ENCODE results near the gene BAZ1A. TPM values are rescaled to one million over a fixed set of nuclear protein-coding genes. Genes with fewer than 3 reads are reported as not detected.

BAZ1A gene
- total and polyA plus RNA-seq, 4 donors, result 4.5 to 44.9 (median 13.3) TPM

DNA sequence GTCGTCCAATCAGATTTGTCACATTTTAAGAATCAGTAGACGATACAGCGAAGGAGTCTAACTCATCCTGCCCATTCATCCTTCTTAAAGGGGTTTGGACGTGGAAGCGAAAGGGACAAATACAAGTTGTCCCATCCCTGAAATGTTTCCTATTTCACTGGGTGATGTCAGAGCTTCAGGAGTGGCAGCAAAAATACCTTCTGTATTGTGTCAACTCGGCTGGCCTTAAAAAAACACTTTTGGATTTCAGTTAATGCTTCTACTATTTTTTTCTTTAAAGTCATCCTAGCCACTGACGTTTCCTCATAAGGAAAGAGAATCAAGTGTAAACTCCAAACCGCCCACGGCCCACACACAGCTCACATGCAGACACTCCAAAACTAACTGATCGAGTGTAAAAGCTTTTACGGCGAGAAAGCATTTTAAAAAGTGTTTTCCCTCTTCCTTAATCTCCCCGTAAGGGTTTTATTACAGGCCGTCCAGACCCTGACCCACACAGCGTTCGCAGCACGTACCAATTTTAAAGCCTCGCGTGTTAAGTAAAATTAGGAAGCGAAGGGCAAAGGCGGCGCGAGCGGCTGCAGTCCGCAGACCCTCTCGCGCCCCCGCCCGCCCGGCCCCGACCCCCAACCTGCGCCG lies 161.4 kb downstream of the BAZ1A start (continued):
- no peak for TF ChIP-seq CTCF (IDR thresholded peaks at IDR 0.05; ENCODE audit: low read depth, low read length, missing input control)
- TF ChIP-seq ATF3 (IDR thresholded peaks at IDR 0.05), result no peak
- TF ChIP-seq HNF4A (conservative IDR thresholded peaks at IDR 0.05), result peak; percentile 5 to 63
- TF ChIP-seq ZBTB33 (IDR thresholded peaks at IDR 0.05), result no peak
- TF ChIP-seq GABPA (IDR thresholded peaks at IDR 0.05 in 1 of 2, conservative IDR thresholded peaks at IDR 0.05 in 1 of 2), result no peak
- TF ChIP-seq HNF4G (IDR thresholded peaks at IDR 0.05), result no peak
- peak in 1 of 2 donors; percentile 31 for TF ChIP-seq RXRA (IDR thresholded peaks at IDR 0.05)
- no peak for TF ChIP-seq FOXA2 (IDR thresholded peaks at IDR 0.05)

DNA sequence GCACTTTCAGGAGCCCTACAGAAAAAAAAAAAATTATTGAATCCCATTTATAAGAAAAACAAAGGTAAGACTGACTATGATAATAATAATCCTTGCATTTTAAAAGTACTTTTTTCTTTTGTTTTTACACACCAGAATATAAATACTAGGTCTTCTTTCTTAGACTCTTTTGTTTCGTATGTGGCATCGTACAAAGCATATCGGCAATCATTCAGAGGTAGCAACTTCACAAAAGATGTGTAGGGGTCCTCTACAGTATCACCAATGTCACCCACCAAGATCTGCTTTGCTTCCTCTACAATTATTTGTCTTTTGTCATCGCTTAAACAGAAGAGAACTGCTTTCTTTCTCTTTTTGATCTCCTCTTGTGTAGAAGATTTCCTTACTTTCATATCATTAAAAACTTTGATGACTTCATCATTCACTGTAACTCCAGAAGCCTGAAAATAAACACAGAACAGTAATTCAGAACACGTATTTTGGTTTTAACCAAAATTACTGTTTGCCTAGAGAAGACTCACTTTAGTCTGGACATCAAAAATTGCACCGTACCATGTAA lies 162.0 kb downstream of the BAZ1A start:
- peak overlapping the region; percentile 97 to 98 for H3K27ac ChIP-seq (ENCODE audit: low read depth in 1 of 2, low read length in 2 of 2)
- peak overlapping the region; percentile 61 to 75 (median 69) for H3K4me3 ChIP-seq (ENCODE audit: low read depth in 1 of 3, low read length in 3 of 3)
- H3K36me3 ChIP-seq (ENCODE audit: control insufficient read depth in 4 of 4, insufficient read depth in 3 of 4, low read depth in 1 of 4, low read length in 3 of 4), result peaks cover 2 to 8% (median 5%) of the 10 kb centered on the region in 4 donors
- 51% methylated on average over 6 of the region's 6 CpGs for WGBS
- peak overlapping the region; percentile 64 to 96 for H3K9ac ChIP-seq (ENCODE audit: low read depth in 1 of 2, low read length in 2 of 2)
- H3K27me3 ChIP-seq (ENCODE audit: control insufficient read depth in 4 of 4, insufficient read depth in 4 of 4, low read length in 3 of 4), result no peaks in the 10 kb centered on the region
- no peak for DNase-seq (ENCODE audit: low spot score)
- peaks cover 2 to 31% (median 12%) of the 10 kb centered on the region in 4 donors for H3K4me1 ChIP-seq (ENCODE audit: control insufficient read depth in 4 of 4, insufficient read depth in 4 of 4, low read length in 3 of 4)
- TF ChIP-seq SP1 (IDR thresholded peaks at IDR 0.05), result no peak
- TF ChIP-seq GABPA (IDR thresholded peaks at IDR 0.05 in 1 of 2, conservative IDR thresholded peaks at IDR 0.05 in 1 of 2), result no peak
- no peak for TF ChIP-seq RAD21 (IDR thresholded peaks at IDR 0.05)
- no peak for TF ChIP-seq HNF4G (IDR thresholded peaks at IDR 0.05)
- no peak for TF ChIP-seq EGR1 (IDR thresholded peaks at IDR 0.05; ENCODE audit: low read depth in 2 of 2)
- no peak for TF ChIP-seq HNF4A (conservative IDR thresholded peaks at IDR 0.05)
- H3K9me3 ChIP-seq (ENCODE audit: control insufficient read depth in 4 of 4, low read length in 3 of 4), result no peaks in the 10 kb centered on the region

DNA sequence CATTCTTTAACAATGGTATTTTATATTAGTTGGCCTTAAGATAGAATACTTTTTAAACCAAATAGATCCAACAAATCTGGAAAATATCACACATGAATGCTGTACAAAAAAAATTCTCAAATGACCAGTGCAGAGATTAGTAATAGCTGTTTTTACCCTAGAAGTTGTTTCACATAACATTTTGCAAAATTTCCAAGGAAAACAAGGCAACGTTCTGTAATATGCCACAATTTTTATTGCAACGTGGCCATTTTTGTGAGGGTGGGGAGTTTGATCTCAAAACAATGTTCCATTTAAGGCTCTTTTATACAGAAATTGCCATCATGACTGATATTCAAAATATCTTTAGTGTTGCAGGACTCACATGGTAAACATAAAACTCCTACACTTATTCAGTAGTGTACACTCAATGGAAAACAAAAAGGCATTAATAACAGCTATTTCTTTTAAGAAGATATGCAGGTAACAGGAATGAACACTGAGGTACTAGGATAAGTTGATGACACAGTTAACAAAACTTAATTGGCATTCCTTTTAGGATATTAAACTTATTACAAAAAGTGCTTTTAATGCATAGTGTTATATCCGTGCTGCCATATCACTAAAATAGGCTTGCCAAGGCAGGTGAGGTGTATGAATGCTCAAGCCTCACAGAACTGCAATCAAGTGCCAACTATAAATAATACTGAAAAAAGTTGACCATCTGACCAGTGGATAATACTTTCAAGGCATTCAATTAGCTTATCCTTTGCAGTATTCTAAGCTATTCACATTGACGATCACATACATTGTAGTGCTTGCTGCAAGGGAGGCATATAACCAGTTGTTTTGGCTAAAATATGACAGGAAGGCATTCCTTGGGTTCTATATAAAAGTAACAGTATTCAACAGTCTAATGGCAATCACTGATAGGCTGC lies 163.1 kb downstream of the BAZ1A start:
- TF ChIP-seq SP1 (IDR thresholded peaks at IDR 0.05) (no peak), NR2F2 (IDR thresholded peaks at IDR 0.05) (no peak)
- TF ChIP-seq, protein P1, sequence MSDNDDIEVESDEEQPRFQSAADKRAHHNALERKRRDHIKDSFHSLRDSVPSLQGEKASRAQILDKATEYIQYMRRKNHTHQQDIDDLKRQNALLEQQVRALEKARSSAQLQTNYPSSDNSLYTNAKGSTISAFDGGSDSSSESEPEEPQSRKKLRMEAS (IDR thresholded peaks at IDR 0.05), result no peak
- WGBS, result 84% methylated on average over 4 of the region's 4 CpGs
- Histone ChIP-seq H3K4me3 (ENCODE audit: low read depth in 1 of 3, low read length in 3 of 3) (no peak overlapping the region), H3K4me1 (ENCODE audit: control insufficient read depth in 4 of 4, insufficient read depth in 4 of 4, low read length in 3 of 4) (peaks cover 2 to 31% (median 12%) of the 10 kb centered on the region in 4 donors), H3K9me3 (ENCODE audit: control insufficient read depth in 4 of 4, low read length in 3 of 4) (no peaks in the 10 kb centered on the region), H3K9ac (ENCODE audit: low read depth in 1 of 2, low read length in 2 of 2) (peak overlapping the region in 1 of 2 donors; percentile 31), H3K27ac (ENCODE audit: low read depth in 1 of 2, low read length in 2 of 2) (peak overlapping the region; percentile 20 to 32), H3K36me3 (ENCODE audit: control insufficient read depth in 4 of 4, insufficient read depth in 3 of 4, low read depth in 1 of 4, low read length in 3 of 4) (peaks cover 2 to 8% (median 5%) of the 10 kb centered on the region in 4 donors), H3K27me3 (ENCODE audit: control insufficient read depth in 4 of 4, insufficient read depth in 4 of 4, low read length in 3 of 4) (no peaks in the 10 kb centered on the region)
- no peak for DNase-seq (ENCODE audit: low spot score)

Data from liver (tissue), 9 donors.